Stimulated activated CD4-positive, alpha-beta T cell treated with anti-CD3 and anti-CD28 coated beads, Interleukin-4, amount 100 ng/mL, for 24 hours (primary cell): Measurements from ENCODE around the gene ALOX12B.

Experiments
- DNase-seq: peaks from one replicate; pipeline ENCODE4 v3.0.0-alpha.2; 2020

Gene ALOX12B

DNA sequence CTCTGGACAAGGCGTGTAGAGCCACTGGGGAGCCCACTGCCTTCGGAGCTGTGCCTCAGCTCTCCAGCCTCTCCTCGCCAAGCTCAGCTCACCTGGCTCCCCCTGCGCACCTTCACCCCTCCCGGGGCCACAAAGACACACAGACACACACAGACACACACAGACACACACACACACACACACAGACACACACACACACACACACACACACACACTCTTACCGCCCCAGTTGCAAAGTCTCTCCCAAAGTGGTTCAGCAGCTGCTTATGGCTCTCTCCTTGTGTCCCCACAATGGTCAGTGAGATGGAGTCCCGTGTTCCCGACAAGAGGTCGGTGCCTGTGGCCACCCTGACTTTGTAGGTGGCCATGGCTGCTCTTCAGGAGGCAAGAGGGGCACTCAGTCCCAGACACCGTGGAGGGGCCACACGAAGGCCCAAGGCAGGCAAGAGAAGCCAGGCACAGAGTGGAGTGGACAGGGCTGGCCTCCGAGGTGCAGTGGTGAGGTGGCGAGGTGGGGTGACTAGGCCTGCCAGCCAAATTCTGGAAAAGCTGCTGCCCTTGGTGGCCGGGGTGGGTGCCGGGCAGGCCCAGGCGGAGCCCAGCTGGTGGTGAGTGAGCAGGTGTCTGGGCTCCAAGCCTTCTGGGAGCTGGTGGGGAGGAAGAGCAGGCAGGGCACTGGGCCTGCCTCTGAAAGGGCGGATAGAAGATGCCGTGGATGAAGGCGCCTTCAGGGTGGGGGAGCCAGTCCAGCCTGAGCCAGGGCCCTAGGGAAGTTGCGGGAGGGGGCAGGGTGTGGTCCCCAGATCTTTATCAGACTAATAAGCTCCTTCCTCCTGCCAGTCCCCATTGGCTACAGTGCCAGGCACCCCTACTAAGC is at the start of gene ALOX12B:
ALOX12B (minus strand) TSS at position 642 of the 877 bp plus-strand sequence; CDS start at position 368, 274 bp downstream.
- DNase-seq, result no peak

DNA sequence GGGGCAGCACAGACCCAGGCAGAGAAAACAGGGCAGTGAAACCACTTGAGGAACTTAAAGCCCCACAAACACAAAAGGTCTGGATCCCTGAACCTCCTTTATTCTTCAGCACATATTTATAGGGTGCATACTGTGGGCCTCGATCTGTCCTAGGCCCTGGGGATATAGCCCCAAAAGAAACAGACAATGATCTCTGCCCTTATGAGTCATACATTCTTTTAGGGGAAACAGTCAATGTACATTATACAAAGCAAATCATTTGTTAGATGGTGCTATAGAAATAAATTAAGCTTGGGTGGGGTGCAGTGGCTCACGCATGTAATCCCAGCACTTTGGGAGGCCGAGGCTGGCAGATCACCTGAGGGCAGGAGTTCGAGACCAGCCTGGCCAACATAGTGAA is 46.4 kb upstream of the ALOX12B start:
- no peak for DNase-seq

DNA sequence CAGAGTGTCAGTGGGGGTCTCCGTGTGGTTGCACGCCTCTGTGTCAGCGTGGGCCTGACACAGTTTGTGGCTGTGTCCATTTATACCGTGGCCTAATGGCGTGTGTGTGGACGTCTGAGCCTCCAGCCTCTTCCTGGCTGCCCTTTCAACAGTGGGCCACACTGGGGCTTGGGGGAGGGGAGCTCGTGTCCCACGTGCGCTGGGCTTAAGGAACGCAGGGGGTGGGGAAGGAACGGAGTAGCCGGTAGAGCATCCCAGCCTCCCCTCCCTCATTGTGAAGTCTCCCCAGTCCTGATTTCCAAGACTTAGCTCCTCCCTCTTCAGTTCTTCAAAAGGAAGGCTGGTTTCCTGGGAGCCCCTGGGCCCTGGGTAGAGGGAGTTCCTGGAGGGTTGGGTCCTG is 45.9 kb upstream of the ALOX12B start:
- no peak for DNase-seq

DNA sequence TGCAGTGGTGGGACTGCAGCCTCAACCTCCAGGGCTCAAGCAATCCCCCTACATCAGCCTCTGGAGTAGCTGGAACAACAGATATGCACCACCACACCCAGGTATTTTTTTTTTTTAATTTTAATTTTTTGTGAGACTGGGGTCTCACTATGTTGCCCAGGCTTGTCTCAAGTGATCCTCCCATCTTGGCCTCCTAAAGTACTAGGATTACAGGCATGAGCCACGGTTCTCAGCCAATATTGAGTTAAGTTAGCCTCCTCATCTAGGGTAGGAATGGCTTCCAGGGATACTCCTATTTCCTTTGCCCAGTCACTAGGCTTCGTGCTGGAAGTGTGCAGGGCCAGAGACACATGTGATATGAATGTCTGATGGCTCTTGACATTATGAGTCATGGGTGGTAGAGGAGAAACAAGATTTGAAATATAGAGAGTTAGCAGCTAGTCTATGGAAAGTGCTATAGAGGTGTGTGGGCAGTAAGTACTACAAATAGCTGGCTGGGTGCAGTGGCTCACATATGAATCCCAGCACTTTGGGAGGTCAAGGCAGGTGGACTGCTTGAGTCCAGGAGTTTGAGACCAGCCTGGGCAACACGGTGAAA is 44.4 kb upstream of the ALOX12B start:
- no peak for DNase-seq

DNA sequence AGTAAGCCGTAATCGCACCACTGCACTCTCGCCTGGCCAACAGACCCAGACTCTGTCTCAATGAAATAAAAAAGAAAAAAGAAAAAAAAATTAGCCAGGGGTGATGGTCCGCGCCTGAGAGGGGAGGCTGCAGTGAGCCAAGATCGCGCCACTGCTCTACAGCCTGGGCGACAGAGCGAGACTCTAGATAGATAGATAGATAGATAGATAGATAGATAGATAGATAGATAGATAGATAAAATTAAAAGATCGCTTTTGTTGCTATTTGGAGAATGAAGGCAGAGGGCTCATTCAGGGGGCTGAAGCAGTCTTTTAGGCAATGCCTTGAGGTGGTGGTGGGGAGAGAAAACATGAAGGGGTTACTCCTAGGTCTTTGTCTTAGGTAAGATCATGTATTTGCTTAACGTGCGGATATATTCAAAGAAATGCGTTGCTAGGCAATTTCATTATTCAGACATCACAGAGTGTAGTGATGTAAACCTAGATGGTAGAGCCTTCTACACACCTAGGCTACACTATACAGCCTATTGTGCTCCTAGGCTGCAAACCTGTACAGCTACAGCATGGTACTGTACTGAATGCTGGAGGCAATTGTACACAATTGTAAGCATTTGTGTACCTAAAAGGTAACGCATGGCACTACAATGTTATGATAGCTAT is 40.7 kb upstream of the ALOX12B start:
- no peak for DNase-seq

DNA sequence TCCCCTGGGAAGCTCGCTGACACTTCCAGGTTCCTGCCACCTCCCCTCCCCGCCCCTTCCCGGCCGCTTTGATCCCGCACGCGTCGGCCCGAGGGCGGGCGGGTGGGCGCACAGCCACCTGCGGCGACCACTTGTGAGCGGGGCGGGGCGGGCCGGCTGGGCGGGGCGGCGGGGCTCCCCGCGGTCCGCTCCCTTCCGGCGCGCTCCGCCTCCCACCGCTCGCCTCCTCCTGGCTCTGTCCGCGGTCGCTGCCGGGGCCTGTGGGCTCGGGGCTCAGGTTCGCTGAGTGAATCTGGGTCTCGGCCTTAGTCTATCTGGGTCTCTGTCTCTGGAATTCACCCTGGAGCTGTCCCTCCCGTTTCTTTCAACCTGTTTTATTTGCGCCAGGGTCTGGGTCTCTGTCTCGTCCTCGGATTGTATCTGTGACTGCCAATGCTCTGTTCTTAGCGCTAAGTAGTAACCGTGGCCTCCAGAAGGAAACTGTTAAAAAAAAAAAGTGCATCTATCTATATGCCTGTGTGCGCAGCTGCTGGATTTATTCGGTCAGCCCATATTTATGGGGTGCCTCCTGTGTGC is 39.1 kb upstream of the ALOX12B start:
- peak; percentile 44 for DNase-seq

DNA sequence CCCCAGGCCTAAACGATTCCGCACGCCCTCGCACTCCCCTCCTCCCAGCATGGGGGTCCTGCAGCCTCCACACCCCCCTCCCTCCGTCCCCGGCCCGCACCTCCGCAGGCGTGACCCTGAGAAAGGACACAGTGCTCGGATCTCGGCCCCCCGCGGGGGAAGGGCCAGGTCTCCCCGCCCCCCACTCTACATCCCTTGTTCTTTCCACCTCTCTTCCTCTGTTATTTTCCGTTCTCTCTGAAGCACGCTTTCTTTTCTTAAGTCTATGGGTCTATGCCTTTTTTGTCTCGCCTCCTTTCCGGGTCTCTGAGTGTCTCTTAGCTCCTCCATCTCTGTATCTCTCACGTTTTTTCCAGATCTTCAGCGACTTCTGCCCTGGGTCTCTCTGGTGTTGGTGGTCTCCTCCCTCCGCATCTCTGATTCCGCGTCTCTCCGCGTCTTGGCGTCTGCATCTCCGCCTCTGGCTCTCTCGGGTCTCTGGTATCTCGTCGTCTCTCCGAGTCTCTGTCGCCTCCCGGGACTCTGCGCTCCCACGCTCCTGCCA is 38.5 kb upstream of the ALOX12B start:
- DNase-seq, result peak; percentile 19

DNA sequence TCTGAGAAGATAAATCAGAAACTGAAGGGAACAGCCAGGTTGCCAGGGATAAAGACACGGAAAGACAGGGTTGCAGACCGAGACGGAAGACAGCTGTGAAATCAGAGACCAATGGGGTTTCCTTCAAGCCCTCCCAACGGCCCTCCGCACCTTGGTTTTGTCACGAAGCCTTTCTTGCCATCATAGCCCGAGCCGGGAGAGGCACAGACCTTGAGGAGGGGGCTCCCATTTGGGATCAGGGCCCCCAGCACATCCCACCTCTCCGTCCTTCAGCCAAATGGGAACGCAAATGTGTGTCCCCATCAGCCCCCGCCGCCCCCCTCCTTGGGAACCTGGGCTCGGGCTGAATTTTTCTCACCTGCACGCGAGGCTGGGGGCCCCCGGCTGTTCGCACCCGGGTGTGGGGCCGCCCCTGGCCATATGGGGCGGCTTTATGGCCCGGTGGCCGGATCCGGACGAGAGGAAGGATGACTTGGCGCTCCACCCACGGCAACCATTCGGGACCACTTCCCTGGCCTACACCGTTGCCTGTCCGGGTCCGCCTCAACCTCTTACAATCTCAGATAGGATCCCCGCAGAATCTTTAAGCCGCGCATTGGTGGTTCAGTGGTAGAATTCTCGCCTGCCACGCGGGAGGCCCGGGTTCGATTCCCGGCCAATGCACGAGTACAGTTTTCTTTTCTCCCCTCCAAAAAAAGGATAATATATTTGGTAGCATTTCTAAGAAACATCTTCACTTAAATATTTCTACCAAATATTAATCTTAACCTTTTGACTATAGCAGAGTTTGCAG is 37.8 kb upstream of the ALOX12B start:
- DNase-seq, result peak; percentile 91

DNA sequence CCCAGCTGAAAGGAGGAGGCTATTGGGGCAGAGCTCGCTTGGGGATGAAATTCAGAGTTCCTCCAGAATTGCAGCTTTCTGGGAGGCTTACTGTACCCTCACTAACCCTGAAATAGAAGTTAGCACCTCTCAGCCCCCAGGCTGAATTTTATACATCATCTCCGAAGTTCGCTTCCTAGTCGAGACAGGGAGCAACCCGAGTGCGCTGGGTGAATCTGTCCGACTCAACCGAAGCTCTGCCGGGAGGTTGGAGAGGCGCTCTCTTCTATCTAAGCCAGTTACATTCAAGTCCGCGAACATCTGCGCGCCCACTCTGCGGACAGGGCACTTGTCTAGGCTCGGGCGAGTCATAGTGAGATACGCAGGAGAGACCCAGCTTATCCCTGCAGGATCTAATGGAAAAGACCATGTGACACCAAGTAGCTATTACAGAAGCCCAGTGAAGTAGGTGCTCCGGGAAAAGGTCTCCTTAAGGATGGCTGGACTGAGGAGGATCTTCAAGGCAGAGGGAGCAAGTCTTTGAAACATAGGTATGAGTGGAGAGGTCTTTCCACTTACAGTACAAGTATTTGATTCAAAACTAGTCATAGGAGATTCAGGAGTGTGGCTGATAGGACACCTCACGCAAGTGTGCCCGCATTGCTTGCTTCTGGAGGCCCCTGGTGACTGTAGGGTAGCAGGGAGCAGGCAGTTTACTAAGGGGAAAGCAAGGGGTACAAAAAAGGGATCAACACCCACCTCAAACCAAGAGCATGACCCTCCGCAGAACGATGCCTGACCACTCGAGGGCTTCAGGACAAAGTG is 37.0 kb upstream of the ALOX12B start:
- DNase-seq, result peak; percentile 34

DNA sequence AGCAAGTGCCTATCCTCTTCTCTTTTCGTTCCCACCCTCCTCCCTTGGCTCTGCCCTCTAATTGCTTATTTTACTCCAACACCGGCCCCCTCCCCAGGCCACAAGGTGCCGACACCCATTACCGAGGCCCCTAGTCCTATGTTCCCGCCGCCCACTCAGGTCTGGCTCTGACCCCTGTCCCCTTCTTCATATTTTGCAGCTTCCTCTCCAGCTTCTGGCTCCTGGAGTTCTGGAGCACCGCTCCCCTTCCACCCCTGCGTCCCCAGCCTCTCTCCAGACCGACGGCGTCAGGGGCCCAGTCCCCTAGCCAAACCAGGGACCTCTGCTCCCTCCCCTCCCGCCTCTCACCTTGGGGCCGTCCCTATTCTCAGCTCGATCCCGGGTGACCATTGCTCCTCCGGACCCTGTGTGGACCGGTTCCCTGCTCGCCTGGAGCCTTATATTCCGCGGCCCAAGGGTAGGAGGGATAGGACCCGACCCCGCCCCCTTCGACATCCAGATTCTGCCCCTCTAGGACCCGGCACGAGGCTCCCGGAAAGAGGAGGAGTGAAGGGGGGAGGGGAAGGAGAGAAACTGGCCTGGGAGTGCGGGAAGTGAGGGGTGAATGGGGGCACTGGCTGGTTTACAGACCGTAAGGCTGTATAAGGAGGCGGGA is 36.3 kb upstream of the ALOX12B start, which contains the start of gene HES7:
HES7 (minus strand) TSS at position 412 of the 655 bp plus-strand sequence; CDS start at position 390, 22 bp downstream.
- no peak for DNase-seq

DNA sequence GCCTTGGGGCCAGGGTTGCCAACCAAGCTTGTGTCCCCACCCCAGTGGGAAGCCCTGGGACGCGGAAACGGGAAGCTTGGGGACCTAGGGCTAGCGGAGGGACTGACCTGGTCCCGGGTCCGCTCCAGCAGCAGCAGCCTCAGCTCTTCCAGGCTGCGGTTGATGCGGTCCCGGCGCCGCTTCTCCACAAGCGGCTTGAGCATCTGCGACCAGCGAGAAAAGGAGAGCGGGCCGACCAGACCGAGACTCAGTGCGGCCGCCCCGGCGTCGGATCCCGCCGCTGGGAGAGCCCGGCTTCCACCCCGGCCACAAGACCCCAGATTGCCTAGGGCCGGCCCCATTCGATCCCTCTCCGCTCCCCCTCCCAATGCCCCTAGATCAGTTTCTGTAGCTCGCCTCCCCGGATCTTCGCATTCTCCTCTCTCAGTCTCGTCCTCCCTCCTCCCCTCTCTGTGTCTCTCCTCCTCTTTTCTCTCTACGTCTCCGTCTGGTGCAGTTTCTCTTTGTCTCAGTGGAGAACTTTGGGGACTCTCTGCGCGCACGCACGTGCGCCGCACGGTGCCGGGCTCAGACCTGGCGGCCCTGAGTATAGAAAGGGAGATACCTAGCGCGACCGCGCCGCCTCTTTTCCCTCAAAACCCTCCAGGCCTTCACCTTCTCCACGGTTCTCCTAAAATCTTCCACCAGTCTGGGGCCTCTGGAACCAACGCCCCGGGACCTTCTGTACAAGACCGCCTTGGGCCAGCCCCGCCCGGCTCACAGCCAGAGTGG is 35.6 kb upstream of the ALOX12B start:
- DNase-seq, result peak; percentile 54

DNA sequence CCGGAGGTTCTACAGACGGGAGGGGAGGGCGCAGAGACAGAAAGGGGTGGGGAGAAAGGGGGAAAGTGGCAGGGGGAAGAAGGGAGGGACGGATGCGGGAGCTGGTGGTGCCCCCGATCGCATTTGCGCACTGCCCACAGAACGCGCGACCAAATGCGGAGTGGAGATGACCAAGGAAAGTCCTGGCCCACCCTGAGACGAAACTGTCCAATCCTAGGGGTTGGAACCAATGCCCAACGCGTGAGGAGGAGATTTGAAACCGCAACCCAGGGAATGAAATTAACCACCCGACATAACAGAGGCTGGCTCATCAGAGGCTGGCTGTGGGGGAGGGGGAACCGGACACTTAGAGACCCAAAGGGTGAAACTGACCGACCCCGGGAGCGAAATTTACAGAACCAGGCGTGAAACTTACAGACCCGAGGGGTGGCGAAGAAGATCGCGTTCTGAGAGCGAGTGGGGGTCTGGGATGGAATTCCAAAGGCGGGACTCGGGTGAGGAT is 35.0 kb upstream of the ALOX12B start:
- no peak for DNase-seq

DNA sequence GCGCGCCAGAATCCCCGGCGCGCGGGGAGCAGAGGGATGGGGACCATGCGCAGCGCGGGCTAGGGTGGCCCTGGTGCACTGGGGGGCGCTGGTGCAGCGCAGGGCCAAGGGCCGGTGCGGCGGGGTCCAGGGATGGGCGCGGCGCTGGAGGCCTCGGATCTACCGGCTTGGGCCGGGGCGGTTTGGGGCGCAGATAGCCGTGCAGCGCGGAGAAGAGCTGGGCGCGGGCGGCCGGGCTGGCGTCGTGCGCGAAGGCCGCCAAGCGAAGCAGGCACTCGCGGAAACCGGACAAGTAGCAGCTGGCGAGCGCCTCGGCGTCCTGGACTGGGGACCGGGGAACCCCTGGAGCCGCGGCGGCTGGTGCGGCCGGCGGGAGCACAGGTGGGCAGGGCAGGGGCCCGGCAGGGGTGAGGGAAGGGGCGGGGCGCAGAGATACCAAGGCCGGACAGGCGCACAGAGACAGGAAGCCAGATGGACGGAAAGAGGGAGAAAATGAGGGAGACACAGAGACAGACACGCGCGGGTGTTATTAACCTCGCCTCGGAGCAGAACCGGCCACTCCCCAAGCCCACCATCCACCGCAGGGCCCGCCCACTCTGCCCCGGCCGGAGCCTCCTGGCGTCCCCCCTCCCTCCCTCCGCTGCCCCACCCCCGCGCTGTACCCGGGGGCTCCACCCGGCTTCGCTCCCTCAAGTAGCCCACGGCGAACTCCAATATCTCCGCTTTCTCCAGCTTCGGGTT is 34.3 kb upstream of the ALOX12B start:
- peak; percentile 49 for DNase-seq

DNA sequence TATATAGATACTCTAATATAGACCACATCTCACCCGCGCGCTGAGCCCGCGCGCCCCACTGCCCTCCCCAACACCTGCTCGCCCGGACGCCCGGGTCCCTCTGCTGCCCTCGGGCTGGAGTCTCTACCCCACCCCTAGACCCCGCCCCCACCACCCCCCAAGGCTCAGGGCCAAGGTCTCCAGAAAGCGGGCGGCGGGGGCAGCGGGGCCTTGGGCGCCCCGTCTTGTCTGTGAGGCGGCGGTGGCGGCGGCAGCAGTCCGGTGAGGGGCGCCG is 33.8 kb upstream of the ALOX12B start:
- DNase-seq, result no peak

DNA sequence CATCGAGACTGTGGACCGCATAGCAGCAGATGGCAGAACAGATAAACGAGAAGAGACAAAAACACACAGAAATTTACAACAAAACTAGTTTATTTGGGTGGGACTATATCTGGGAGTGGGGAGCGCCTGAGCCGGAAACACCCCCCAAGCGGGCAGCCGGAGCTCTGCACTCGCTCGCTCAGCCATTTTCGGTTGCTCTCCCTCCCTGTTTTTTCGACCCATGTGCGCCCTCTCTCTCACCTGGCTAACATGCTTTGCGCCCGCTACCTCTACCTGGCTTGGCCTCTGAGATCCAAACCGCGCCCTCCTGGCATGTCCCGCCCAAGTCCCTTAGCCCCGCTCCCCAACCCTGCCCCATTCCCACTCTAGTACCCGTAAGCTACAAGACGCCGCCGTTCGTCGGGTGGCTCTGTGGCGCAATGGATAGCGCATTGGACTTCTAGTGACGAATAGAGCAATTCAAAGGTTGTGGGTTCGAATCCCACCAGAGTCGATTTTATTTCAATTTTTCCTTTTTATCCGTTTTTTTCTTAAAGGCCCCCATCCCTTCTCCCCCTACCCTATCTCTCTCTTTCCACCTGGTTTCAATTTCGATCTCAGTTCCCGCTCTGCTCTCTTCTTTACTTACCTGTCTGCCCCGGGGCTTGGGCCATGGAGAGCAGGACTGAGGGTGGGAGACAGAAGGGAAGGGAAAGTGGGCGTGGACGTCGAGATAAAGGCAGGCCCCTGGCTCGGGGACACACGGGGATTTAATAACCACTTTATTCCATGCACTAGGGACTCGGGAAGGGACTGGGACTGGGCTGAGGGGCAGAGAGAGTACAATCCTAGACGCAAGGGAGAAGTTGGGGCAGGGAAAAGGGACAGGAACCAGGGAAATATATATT is 33.2 kb upstream of the ALOX12B start:
- peak; percentile 84 for DNase-seq

DNA sequence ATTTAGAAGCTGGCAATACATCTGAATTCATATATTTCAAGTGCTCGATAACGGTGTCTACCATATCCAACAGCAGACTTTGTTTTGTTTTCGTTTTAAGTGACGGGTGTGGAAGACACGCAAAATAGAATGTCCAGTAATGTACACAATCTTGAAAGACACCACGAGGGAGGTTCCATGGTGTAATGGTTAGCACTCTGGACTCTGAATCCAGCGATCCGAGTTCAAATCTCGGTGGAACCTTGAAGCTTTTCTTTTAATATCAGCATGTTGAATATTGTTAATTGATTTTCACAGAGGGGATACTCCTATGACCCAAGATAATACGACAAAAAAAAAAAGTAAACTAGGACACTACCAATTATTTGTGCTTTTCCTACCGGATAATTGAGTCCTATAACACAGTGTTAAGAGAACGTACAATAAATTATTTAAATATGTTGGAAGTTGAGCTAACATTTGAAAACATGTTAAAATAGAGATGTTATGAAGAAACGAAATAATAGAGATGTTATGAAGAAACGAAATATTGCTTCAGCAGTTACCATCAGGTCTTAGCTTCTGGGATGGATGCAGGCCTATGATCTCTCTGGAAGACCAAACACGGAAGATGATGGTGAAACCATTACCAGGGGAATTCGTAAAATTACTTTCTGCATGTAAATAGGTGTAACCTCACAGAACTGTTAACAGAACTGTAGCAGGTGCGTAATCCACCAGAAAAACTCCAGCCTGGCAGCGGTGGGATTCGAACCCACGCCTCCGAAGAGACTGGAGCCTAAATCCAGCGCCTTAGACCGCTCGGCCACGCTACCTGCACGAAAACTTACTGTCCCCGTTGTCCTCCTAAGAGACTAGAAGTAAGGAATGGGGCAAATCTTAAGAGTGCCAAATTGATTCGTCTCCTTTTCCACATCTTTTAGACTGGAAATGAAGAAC is 32.3 kb upstream of the ALOX12B start:
- DNase-seq, result peak; percentile 91
